ENCODE data around the gene WRNIP1.

The WRNIP1 gene

GRCh38 chr6:2807342-2808090, 42.3 kb downstream of the WRNIP1 start:
- DNase-seq (ENCODE audit: low spot score): peak; percentile 61

GRCh38 chr6:2809015-2809414, 43.8 kb downstream of the WRNIP1 start:
- no peak for DNase-seq (ENCODE audit: low spot score)

GRCh38 chr6:2810092-2810671, 45.0 kb downstream of the WRNIP1 start:
- DNase-seq (ENCODE audit: low spot score): no peak

GRCh38 chr6:2812695-2813094, 47.5 kb downstream of the WRNIP1 start:
- no peak for DNase-seq (ENCODE audit: low spot score)

- no peak for DNase-seq (ENCODE audit: low spot score)
These were observed 51.0 kb downstream of the WRNIP1 start for GRCh38 chr6:2816158-2816557.

GRCh38 chr6:2817903-2818443, 52.8 kb downstream of the WRNIP1 start:
- no peak for DNase-seq (ENCODE audit: low spot score)

GRCh38 chr6:2818593-2818992, 53.4 kb downstream of the WRNIP1 start:
- DNase-seq (ENCODE audit: low spot score): no peak

- no peak for DNase-seq (ENCODE audit: low spot score)
These were observed 53.9 kb downstream of the WRNIP1 start for GRCh38 chr6:2819115-2819514.

GRCh38 chr6:2819978-2820377, 54.8 kb downstream of the WRNIP1 start:
- no peak for DNase-seq (ENCODE audit: low spot score)

GRCh38 chr6:2820415-2820814, 55.2 kb downstream of the WRNIP1 start:
- DNase-seq (ENCODE audit: low spot score): no peak

- DNase-seq (ENCODE audit: low spot score): no peak
These were observed 56.4 kb downstream of the WRNIP1 start for GRCh38 chr6:2821554-2821953.

GRCh38 chr6:2823104-2823850, 58.1 kb downstream of the WRNIP1 start:
- DNase-seq (ENCODE audit: low spot score): no peak

- no peak for DNase-seq (ENCODE audit: low spot score)
These were observed 60.9 kb downstream of the WRNIP1 start for GRCh38 chr6:2826131-2826530.

GRCh38 chr6:2827142-2827541, 61.9 kb downstream of the WRNIP1 start:
- DNase-seq (ENCODE audit: low spot score): no peak

- no peak for DNase-seq (ENCODE audit: low spot score)
These were observed 63.4 kb downstream of the WRNIP1 start for GRCh38 chr6:2828629-2829028.

- DNase-seq (ENCODE audit: low spot score): no peak
These were observed 64.1 kb downstream of the WRNIP1 start for GRCh38 chr6:2829253-2829652.

GRCh38 chr6:2830183-2830582, 65.0 kb downstream of the WRNIP1 start:
- DNase-seq (ENCODE audit: low spot score): no peak

- no peak for DNase-seq (ENCODE audit: low spot score)
These were observed 66.2 kb downstream of the WRNIP1 start for GRCh38 chr6:2831392-2831791.

GRCh38 chr6:2834262-2834661, 69.1 kb downstream of the WRNIP1 start:
- DNase-seq (ENCODE audit: low spot score): no peak
